HepG2 (cell line): ENCODE results near the gene HSPA1A. TPM values are rescaled to one million over a fixed set of nuclear protein-coding genes. Genes with fewer than 3 reads are reported as not detected.

Experiments used
- CENPBD1 ChIP-seq: sonication (generic); formaldehyde crosslinking; IDR thresholded peaks from 2 replicates; pipeline ENCODE4 v1.8.0; 2022; ENCODE audit warnings: missing genetic modification reagents, low read depth, mild to moderate bottlenecking, borderline replicate concordance
- GMEB2 ChIP-seq: IDR thresholded peaks from 2 replicates; pipeline ENCODE4 v1.6.1; 2016; ENCODE audit warnings: missing biosample characterization, missing genetic modification reagents, low read depth
- HCFC1 ChIP-seq: fragments of 150-350 bp; IDR thresholded peaks from 2 replicates; pipeline ENCODE4 v1.6.1; 2014; ENCODE audit warnings: low read depth, low read length
- JARID2 ChIP-seq: sonication (generic); formaldehyde crosslinking; IDR thresholded peaks from 2 replicates; pipeline ENCODE4 v1.8.1; 2023; ENCODE audit warnings: missing genetic modification reagents, inconsistent platforms; ENCODE audit not compliant: insufficient replicate concordance
- MAFK ChIP-seq, 2 experiments: IDR thresholded peaks in 1 of 2; conservative IDR thresholded peaks in 1 of 2; 2 replicates each; pipeline ENCODE4 v1.6.1; 2011; ENCODE audit warnings: improper control_type of control experiment in 2 of 2, low read length in 2 of 2
- MBD4 ChIP-seq: IDR thresholded peaks from 2 replicates; pipeline ENCODE4 v1.6.1; 2012; ENCODE audit warnings: low read length, inconsistent platforms, borderline replicate concordance
- RARA ChIP-seq: IDR thresholded peaks from 2 replicates; pipeline ENCODE4 v1.6.1; 2016; ENCODE audit warnings: missing genetic modification reagents, missing compliant biosample characterization
- SIN3B ChIP-seq: fragments of 150-350 bp; IDR thresholded peaks from 2 replicates; pipeline ENCODE4 v1.6.1; 2014; ENCODE audit warnings: low read length
- SIX4 ChIP-seq: sonication (generic); formaldehyde crosslinking; IDR thresholded peaks from 2 replicates; pipeline ENCODE4 v1.4.0; 2020; ENCODE audit warnings: missing genetic modification reagents
- SOX5 ChIP-seq: IDR thresholded peaks from 2 replicates; pipeline ENCODE4 v1.6.1; 2016; ENCODE audit warnings: borderline replicate concordance
- ZMYM4 ChIP-seq: sonication (generic); formaldehyde crosslinking; IDR thresholded peaks from 2 replicates; pipeline ENCODE4 v1.8.1; 2023; ENCODE audit warnings: mild to moderate bottlenecking, missing genetic modification reagents
- ZNF354B ChIP-seq: sonication (generic); formaldehyde crosslinking; IDR thresholded peaks from 2 replicates; pipeline ENCODE4 v1.8.0; 2022; ENCODE audit warnings: mild to moderate bottlenecking, missing genetic modification reagents
- ZNF383 ChIP-seq: sonication (generic); formaldehyde crosslinking; IDR thresholded peaks from 2 replicates; pipeline ENCODE4 v1.4.0; 2020; ENCODE audit warnings: missing genetic modification reagents, mild to moderate bottlenecking, borderline replicate concordance
- ZNF629 ChIP-seq: sonication (generic); formaldehyde crosslinking; conservative IDR thresholded peaks from 2 replicates; pipeline ENCODE4 v1.5.0; 2020; ENCODE audit warnings: missing genetic modification reagents
- polyA plus RNA-seq, 8 experiments: library from polyadenylated mRNA; depleted of rRNA in 3 of 8; stranded (reverse) in 7 of 8; unstranded in 1 of 8; fragments of >200 nt; fragmentation: Illumina TruSeq in 4 of 8; extraction: Trizol in 4 of 8; gene quantifications; 2 replicates each; pipeline versions ENCODE4 v1.2.1 to v1.2.3, GENCODE V29; 2011 to 2016; ENCODE audit warnings: low read depth in 4 of 8, missing spikeins in 1 of 8, mixed read lengths in 1 of 8; ENCODE audit not compliant: insufficient read depth in 1 of 8
- total RNA-seq, 5 experiments: library from RNA; depleted of rRNA; stranded (reverse); fragments of >200 nt; fragmentation: Illumina TruSeq; extraction: Trizol; gene quantifications; 2 replicates each; pipeline ENCODE4 v1.2.3, GENCODE V29; 2016; ENCODE audit warnings: low read depth in 1 of 5
- TF ChIP-seq, protein P1 (sequence below), 2 experiments: fragments of 450-650 bp in 1 of 2; sonication (generic) in 1 of 2; formaldehyde crosslinking; IDR thresholded peaks; 2 replicates each; pipeline versions ENCODE4 v1.5.0 to v1.8.0; 2020 to 2022; ENCODE audit warnings: mild to moderate bottlenecking in 1 of 2, missing genetic modification reagents in 1 of 2
- TF ChIP-seq, protein P2 (sequence below): sonication (generic); formaldehyde crosslinking; IDR thresholded peaks from 2 replicates; pipeline ENCODE4 v1.9.0; 2021; ENCODE audit warnings: mild to moderate bottlenecking, missing genetic modification reagents
- TF ChIP-seq, protein P3 (sequence below): sonication (generic); formaldehyde crosslinking; IDR thresholded peaks from 2 replicates; pipeline ENCODE4 v1.9.0; 2022; ENCODE audit warnings: low read depth, missing genetic modification reagents

Gene HSPA1A
- total and polyA plus RNA-seq, 2 of the 13 experiments (the other 11 are each of a cell fraction or from before 2014, with no cell fraction given), result 44.5 to 85.0 TPM

DNA sequence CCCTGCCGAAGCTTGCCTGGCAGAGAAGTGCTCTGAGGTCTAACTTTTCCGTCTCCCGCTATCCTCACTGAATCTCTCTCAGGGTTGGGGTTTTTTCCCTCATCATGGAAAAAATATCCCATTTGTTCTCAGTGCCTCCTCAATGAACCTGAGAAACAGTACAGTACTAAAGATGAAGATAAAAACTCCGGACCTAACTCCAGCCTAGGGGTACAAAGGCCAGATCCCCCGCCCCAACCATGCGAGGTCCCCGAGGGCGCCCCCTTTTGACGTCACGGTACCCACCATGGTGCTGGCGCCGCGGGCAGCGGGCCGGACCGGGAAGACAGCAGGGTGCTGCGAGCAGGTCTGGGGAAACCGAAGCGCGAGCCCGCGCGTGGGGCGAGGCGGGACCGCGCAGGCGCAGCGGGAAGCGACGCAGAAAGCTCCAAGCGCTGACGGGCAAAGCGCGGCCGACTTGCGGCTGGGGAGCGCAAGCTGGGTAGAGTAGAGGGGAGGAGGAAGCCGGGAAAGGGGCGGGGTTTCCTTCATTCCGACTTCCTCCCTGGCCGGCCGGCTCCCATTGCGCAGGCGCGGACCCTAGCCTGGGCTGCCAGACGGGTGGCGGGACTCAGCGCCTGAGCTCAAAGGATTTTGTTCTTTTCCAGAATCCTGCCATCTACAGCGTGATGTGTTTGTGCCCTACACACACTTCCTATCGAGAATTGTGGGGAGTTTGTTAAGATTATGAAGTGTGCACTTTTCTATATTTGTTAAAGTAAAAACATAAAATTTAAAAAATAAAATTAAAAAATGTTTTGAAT lies 8.7 kb upstream of the HSPA1A start, which contains the start of gene LSM2 (continued):
- TF ChIP-seq CENPBD1 (CRISPR knock-in tag) (no peak), MAFK (conservative IDR thresholded peaks at IDR 0.05 in 1 of 2, IDR thresholded peaks at IDR 0.05 in 1 of 2; ENCODE audit: low read length in 2 of 2) (no peak), RARA (CRISPR knock-in tag) (no peak), JARID2 (CRISPR knock-in tag) (peak; percentile 86), ZMYM4 (CRISPR knock-in tag) (peak; percentile 89), HCFC1 (0 out of 2 replicates have a peak, but pooled peaks have one; percentile 43), ZNF629 (CRISPR knock-in tag) (peak; percentile 46; the same call in 1 of the 2 replicates), MBD4 (no peak), SOX5 (CRISPR knock-in tag) (peak; percentile 54; the same call in 1 of the 2 replicates), GMEB2 (no peak), ZNF383 (CRISPR knock-in tag) (peak; percentile 99), ZNF354B (CRISPR knock-in tag) (peak; percentile 91; the same call in 1 of the 2 replicates), SIN3B (peak; percentile 73), SIX4 (CRISPR knock-in tag) (0 out of 2 replicates have a peak, but pooled peaks have one; percentile 16)
- TF ChIP-seq, protein P1, sequence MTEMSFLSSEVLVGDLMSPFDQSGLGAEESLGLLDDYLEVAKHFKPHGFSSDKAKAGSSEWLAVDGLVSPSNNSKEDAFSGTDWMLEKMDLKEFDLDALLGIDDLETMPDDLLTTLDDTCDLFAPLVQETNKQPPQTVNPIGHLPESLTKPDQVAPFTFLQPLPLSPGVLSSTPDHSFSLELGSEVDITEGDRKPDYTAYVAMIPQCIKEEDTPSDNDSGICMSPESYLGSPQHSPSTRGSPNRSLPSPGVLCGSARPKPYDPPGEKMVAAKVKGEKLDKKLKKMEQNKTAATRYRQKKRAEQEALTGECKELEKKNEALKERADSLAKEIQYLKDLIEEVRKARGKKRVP (CRISPR knock-in tag; IDR thresholded peaks at IDR 0.05), result peak in 1 of 2 experiments; percentile 62; a peak in 1 of 4 replicates
- TF ChIP-seq, protein P2, sequence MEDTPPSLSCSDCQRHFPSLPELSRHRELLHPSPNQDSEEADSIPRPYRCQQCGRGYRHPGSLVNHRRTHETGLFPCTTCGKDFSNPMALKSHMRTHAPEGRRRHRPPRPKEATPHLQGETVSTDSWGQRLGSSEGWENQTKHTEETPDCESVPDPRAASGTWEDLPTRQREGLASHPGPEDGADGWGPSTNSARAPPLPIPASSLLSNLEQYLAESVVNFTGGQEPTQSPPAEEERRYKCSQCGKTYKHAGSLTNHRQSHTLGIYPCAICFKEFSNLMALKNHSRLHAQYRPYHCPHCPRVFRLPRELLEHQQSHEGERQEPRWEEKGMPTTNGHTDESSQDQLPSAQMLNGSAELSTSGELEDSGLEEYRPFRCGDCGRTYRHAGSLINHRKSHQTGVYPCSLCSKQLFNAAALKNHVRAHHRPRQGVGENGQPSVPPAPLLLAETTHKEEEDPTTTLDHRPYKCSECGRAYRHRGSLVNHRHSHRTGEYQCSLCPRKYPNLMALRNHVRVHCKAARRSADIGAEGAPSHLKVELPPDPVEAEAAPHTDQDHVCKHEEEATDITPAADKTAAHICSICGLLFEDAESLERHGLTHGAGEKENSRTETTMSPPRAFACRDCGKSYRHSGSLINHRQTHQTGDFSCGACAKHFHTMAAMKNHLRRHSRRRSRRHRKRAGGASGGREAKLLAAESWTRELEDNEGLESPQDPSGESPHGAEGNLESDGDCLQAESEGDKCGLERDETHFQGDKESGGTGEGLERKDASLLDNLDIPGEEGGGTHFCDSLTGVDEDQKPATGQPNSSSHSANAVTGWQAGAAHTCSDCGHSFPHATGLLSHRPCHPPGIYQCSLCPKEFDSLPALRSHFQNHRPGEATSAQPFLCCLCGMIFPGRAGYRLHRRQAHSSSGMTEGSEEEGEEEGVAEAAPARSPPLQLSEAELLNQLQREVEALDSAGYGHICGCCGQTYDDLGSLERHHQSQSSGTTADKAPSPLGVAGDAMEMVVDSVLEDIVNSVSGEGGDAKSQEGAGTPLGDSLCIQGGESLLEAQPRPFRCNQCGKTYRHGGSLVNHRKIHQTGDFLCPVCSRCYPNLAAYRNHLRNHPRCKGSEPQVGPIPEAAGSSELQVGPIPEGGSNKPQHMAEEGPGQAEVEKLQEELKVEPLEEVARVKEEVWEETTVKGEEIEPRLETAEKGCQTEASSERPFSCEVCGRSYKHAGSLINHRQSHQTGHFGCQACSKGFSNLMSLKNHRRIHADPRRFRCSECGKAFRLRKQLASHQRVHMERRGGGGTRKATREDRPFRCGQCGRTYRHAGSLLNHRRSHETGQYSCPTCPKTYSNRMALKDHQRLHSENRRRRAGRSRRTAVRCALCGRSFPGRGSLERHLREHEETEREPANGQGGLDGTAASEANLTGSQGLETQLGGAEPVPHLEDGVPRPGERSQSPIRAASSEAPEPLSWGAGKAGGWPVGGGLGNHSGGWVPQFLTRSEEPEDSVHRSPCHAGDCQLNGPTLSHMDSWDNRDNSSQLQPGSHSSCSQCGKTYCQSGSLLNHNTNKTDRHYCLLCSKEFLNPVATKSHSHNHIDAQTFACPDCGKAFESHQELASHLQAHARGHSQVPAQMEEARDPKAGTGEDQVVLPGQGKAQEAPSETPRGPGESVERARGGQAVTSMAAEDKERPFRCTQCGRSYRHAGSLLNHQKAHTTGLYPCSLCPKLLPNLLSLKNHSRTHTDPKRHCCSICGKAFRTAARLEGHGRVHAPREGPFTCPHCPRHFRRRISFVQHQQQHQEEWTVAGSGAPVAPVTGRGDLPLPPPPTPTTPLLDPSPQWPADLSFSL (CRISPR knock-in tag), result no peak
- TF ChIP-seq, protein P3, sequence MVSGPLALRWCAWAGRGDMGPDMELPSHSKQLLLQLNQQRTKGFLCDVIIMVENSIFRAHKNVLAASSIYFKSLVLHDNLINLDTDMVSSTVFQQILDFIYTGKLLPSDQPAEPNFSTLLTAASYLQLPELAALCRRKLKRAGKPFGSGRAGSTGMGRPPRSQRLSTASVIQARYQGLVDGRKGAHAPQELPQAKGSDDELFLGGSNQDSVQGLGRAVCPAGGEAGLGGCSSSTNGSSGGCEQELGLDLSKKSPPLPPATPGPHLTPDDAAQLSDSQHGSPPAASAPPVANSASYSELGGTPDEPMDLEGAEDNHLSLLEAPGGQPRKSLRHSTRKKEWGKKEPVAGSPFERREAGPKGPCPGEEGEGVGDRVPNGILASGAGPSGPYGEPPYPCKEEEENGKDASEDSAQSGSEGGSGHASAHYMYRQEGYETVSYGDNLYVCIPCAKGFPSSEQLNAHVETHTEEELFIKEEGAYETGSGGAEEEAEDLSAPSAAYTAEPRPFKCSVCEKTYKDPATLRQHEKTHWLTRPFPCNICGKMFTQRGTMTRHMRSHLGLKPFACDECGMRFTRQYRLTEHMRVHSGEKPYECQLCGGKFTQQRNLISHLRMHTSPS (CRISPR knock-in tag), result peak; percentile 83
